ENCODE data around the gene COA1.
"Not testable (repeated sequence)": the region's sequence is repeated elsewhere in the genome, so short reads cannot be mapped to it uniquely, and the experiment has no call there.

The COA1 gene

GRCh38 chr7:43630482-43630881 is 98.8 kb downstream of the COA1 start:
- no peak for DNase-seq (ENCODE audit: low read depth, low spot score)

- DNase-seq (ENCODE audit: low read depth, low spot score): no peak
Observed at GRCh38 chr7:43629857-43630256, 99.5 kb downstream of the COA1 start.

- DNase-seq (ENCODE audit: low read depth, low spot score): no peak
Observed at GRCh38 chr7:43628431-43628830, 100.9 kb downstream of the COA1 start.

GRCh38 chr7:43627798-43628197 is 101.5 kb downstream of the COA1 start:
- not testable (repeated sequence) for DNase-seq (ENCODE audit: low read depth, low spot score)

- no peak for DNase-seq (ENCODE audit: low read depth, low spot score)
Observed at GRCh38 chr7:43626695-43627094, 102.6 kb downstream of the COA1 start.

- no peak for DNase-seq (ENCODE audit: low read depth, low spot score)
Observed at GRCh38 chr7:43625980-43626379, 103.3 kb downstream of the COA1 start.

- DNase-seq (ENCODE audit: low read depth, low spot score): no peak
Observed at GRCh38 chr7:43625453-43625852, 103.9 kb downstream of the COA1 start.

- no peak for DNase-seq (ENCODE audit: low read depth, low spot score)
Observed at GRCh38 chr7:43624156-43624555, 105.2 kb downstream of the COA1 start.

- DNase-seq (ENCODE audit: low read depth, low spot score): no peak
Observed at GRCh38 chr7:43621729-43622448, 107.4 kb downstream of the COA1 start.

- no peak for DNase-seq (ENCODE audit: low read depth, low spot score)
Observed at GRCh38 chr7:43619213-43620012, 109.9 kb downstream of the COA1 start.

- no peak for DNase-seq (ENCODE audit: low read depth, low spot score)
Observed at GRCh38 chr7:43618073-43618472, 111.2 kb downstream of the COA1 start.

GRCh38 chr7:43616977-43617376 is 112.3 kb downstream of the COA1 start:
- no peak for DNase-seq (ENCODE audit: low read depth, low spot score)

GRCh38 chr7:43615558-43616145 is 113.7 kb downstream of the COA1 start:
- DNase-seq (ENCODE audit: low read depth, low spot score): no peak

GRCh38 chr7:43612599-43613589 is 116.4 kb downstream of the COA1 start:
- DNase-seq (ENCODE audit: low read depth, low spot score): no peak

- DNase-seq (ENCODE audit: low read depth, low spot score): no peak
Observed at GRCh38 chr7:43612128-43612527, 117.2 kb downstream of the COA1 start.

- no peak for DNase-seq (ENCODE audit: low read depth, low spot score)
Observed at GRCh38 chr7:43609097-43609496, 120.2 kb downstream of the COA1 start.

GRCh38 chr7:43604251-43604650 is 125.1 kb downstream of the COA1 start:
- DNase-seq (ENCODE audit: low read depth, low spot score): no peak

- no peak for DNase-seq (ENCODE audit: low read depth, low spot score)
Observed at GRCh38 chr7:43602256-43602655, 127.1 kb downstream of the COA1 start.

- DNase-seq (ENCODE audit: low read depth, low spot score): no peak
Observed at GRCh38 chr7:43600056-43600455, 129.3 kb downstream of the COA1 start.

GRCh38 chr7:43596426-43596825 is 132.9 kb downstream of the COA1 start:
- DNase-seq (ENCODE audit: low read depth, low spot score): not testable (repeated sequence)

GRCh38 chr7:43594020-43594419 is 135.3 kb downstream of the COA1 start:
- no peak for DNase-seq (ENCODE audit: low read depth, low spot score)

Measured in brain pericyte (primary cell).